Astrocyte (in vitro differentiated cells and primary cell): Measurements from ENCODE around the gene SNTB2. TPM values are rescaled to one million over a fixed set of nuclear protein-coding genes. Genes with fewer than 3 reads are reported as not detected.

Experiments
- DNase-seq: peaks from one replicate; pipeline ENCODE4 v3.0.0-alpha.2; 2010; ENCODE audit warnings: low read depth
- FAIRE-seq: peaks from 2 replicates; lab custom pipeline; 2011; peaks lifted over from hg19 to GRCh38; lab: Jason Lieb, UNC
- H2AFZ ChIP-seq: 2 replicates; pipeline ENCODE4 v1.6.0; 2012; ENCODE audit warnings: low read depth, low read length, inconsistent platforms
- H3K27ac ChIP-seq: 2 replicates; pipeline ENCODE4 v1.5.1; 2011; ENCODE audit warnings: low read depth, low read length, inconsistent platforms
- H3K27me3 ChIP-seq: 2 replicates; pipeline ENCODE4 v1.6.0; 2011; ENCODE audit warnings: low read length, inconsistent platforms; ENCODE audit not compliant: insufficient read depth
- H3K36me3 ChIP-seq: 2 replicates; pipeline ENCODE4 v1.5.1; 2011; ENCODE audit warnings: low read length, inconsistent platforms; ENCODE audit not compliant: insufficient read depth
- H3K4me1 ChIP-seq: 2 replicates; pipeline ENCODE4 v1.5.1; 2011; ENCODE audit warnings: low read length, inconsistent platforms; ENCODE audit not compliant: insufficient read depth
- H3K4me2 ChIP-seq: 2 replicates; pipeline ENCODE4 v1.6.0; 2012; ENCODE audit warnings: low read length, inconsistent platforms
- H3K4me3 ChIP-seq: 2 replicates; pipeline ENCODE4 v1.5.1; 2011; ENCODE audit warnings: low read depth, mild to moderate bottlenecking, low read length, inconsistent platforms; ENCODE audit not compliant: insufficient read depth
- H3K79me2 ChIP-seq: 2 replicates; pipeline ENCODE4 v1.6.0; 2012; ENCODE audit warnings: mild to moderate bottlenecking, low read length, inconsistent platforms; ENCODE audit not compliant: insufficient read depth
- H3K9ac ChIP-seq: 2 replicates; pipeline ENCODE4 v1.6.0; 2012; ENCODE audit warnings: mild to moderate bottlenecking, low read length, inconsistent platforms
- H3K9me3 ChIP-seq: 2 replicates; pipeline ENCODE4 v1.5.1; 2012; ENCODE audit warnings: low read depth, mild to moderate bottlenecking, low read length, inconsistent platforms; ENCODE audit not compliant: insufficient read depth
- H4K20me1 ChIP-seq: 2 replicates; pipeline ENCODE4 v1.6.0; 2012; ENCODE audit warnings: low read length, inconsistent platforms; ENCODE audit not compliant: insufficient read depth
- H3K27ac Mint-ChIP-seq: one replicate; pipeline ENCODE4 v1.8.0; 2021; ENCODE audit warnings: mild to moderate bottlenecking, mixed read lengths; ENCODE audit not compliant: unreplicated experiment
- H3K27me3 Mint-ChIP-seq: one replicate; pipeline ENCODE4 v1.8.0; 2021; ENCODE audit warnings: low read depth, mixed read lengths; ENCODE audit not compliant: unreplicated experiment
- H3K36me3 Mint-ChIP-seq: one replicate; pipeline ENCODE4 v1.8.0; 2021; ENCODE audit warnings: low read depth, mixed read lengths; ENCODE audit not compliant: unreplicated experiment
- H3K4me1 Mint-ChIP-seq: one replicate; pipeline ENCODE4 v1.8.0; 2021; ENCODE audit warnings: low read depth, mixed read lengths; ENCODE audit not compliant: unreplicated experiment
- H3K4me3 Mint-ChIP-seq: one replicate; pipeline ENCODE4 v1.8.0; 2021; ENCODE audit warnings: mild to moderate bottlenecking, moderate library complexity, mixed read lengths; ENCODE audit not compliant: unreplicated experiment
- H3K9me3 Mint-ChIP-seq: one replicate; pipeline ENCODE4 v1.8.0; 2021; ENCODE audit warnings: mild to moderate bottlenecking, mixed read lengths; ENCODE audit not compliant: unreplicated experiment
- EZH2 ChIP-seq: IDR thresholded peaks from 2 replicates; pipeline ENCODE4 v1.6.1; 2012; ENCODE audit warnings: mild to moderate bottlenecking, low read length, inconsistent platforms; ENCODE audit not compliant: insufficient read depth
- total RNA-seq: library from RNA; stranded (reverse); gene quantifications from 2 replicates; pipeline ENCODE4 v1.2.1, GENCODE V29; 2021
- TF ChIP-seq, protein P1 (sequence below): IDR thresholded peaks from 2 replicates; pipeline ENCODE4 v1.5.1; 2011; ENCODE audit warnings: low read depth, mild to moderate bottlenecking, inconsistent platforms, low read length, moderate library complexity; ENCODE audit not compliant: insufficient read depth

Gene SNTB2
- total RNA-seq, 1 donor from 2014 or later, result 30.4 TPM

DNA sequence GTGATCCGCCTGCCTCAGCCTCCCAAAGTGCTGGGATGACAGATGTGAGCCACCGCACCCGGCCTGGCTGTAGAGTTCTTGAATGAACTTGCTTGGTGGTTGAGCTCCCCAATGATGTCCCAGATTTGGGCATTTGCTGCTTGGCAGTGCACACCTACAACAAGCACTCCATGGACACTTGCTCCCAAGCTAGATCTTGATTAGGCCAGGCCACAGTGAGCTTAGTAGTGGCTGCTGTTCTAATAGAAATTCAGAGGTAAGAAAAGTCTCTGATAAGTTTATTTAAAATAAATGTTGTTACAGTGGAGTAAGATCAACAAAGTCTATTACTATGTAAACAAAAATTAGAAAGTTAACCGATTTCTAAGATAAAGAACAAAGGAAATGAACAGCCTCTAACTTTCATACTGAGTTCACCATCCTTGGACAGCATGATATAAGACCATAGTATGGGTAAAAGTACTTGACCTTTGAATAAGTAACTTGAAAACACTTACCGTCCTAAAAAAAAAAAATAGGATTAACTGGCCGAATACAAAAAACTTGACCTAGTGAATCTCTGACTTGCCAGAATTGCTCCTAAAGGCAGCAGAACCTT is 163.7 kb downstream of the SNTB2 start:
- Mint-ChIP-seq H3K4me3 (no peak overlapping the region), H3K4me1 (no peaks in the 10 kb centered on the region), H3K9me3 (no peaks in the 10 kb centered on the region), H3K27ac (no peak overlapping the region), H3K27me3 (no peaks in the 10 kb centered on the region), H3K36me3 (peaks cover 5% of the 10 kb centered on the region)
- Histone ChIP-seq H4K20me1 (no peaks in the 10 kb centered on the region), H3K9ac (no peak overlapping the region), H3K36me3 (peaks cover 3% of the 10 kb centered on the region), H3K79me2 (no peaks in the 10 kb centered on the region), H3K27me3 (no peaks in the 10 kb centered on the region), H3K27ac (no peak overlapping the region), H3K9me3 (no peaks in the 10 kb centered on the region), H3K4me1 (no peaks in the 10 kb centered on the region), H2AFZ (no peak overlapping the region), H3K4me2 (no peak overlapping the region), H3K4me3 (no peak overlapping the region)
- TF ChIP-seq, protein P1, sequence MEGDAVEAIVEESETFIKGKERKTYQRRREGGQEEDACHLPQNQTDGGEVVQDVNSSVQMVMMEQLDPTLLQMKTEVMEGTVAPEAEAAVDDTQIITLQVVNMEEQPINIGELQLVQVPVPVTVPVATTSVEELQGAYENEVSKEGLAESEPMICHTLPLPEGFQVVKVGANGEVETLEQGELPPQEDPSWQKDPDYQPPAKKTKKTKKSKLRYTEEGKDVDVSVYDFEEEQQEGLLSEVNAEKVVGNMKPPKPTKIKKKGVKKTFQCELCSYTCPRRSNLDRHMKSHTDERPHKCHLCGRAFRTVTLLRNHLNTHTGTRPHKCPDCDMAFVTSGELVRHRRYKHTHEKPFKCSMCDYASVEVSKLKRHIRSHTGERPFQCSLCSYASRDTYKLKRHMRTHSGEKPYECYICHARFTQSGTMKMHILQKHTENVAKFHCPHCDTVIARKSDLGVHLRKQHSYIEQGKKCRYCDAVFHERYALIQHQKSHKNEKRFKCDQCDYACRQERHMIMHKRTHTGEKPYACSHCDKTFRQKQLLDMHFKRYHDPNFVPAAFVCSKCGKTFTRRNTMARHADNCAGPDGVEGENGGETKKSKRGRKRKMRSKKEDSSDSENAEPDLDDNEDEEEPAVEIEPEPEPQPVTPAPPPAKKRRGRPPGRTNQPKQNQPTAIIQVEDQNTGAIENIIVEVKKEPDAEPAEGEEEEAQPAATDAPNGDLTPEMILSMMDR, result no peak
- TF ChIP-seq EZH2, result no peak
- DNase-seq, result no peak
- FAIRE-seq, result no peak

DNA sequence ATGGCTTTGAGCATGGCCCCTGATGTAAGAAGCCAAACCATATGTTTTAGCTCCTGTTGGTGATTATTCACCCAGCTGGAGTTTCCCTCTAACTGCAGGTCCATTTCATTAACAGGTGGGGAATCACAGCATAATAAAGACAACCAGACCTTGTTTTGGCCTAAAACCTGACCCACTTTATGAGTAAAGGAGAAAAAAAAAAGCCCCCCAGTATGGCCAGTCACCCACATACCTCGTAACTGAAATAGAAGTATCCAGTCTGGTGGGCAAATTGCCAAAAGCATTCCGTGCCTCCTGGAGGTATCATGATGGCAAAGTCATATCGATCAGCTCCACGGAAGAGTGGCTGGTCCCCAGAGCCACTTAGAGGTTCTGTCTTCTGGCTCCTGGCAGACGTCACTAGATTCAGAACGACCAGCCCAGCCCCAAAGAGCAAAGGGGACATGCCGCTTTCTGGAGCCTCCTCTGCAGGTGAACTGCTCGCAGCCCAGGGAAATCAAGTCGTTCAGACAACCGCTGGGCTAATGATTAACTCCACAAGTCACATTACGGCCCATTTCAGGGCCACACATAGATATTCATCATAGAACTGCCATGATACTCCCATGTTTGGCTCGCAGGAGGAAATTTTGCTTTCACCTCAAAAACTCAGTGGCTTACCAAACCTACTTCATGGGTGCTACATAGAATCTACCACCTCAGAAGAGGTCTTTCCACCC is 164.5 kb downstream of the SNTB2 start, which contains the start of gene TMED6:
TMED6 (minus strand) TSS at position 478 of the 719 bp plus-strand sequence; CDS start at position 445, 33 bp downstream.
- no peak within 1 kb of the TSS for H3K27ac ChIP-seq
- Mint-ChIP-seq H3K27ac (no peak within 1 kb of the TSS), H3K4me1 (no peaks in the 10 kb centered on the region), H3K27me3 (no peaks in the 10 kb centered on the region), H3K9me3 (no peaks in the 10 kb centered on the region), H3K4me3 (no peak within 1 kb of the TSS), H3K36me3 (peaks cover 11% of the 10 kb centered on the region)
- no peaks in the 10 kb centered on the region for H3K27me3 ChIP-seq
- H3K79me2 ChIP-seq, result no peaks in the 10 kb centered on the region
- FAIRE-seq (no peak), DNase-seq (no peak)
- H4K20me1 ChIP-seq, result no peaks in the 10 kb centered on the region
- TF ChIP-seq, protein P1, result no peak
- no peak for TF ChIP-seq EZH2
- H3K4me3 ChIP-seq, result no peak within 1 kb of the TSS
- H3K4me2 ChIP-seq, result no peak within 1 kb of the TSS
- H3K4me1 ChIP-seq, result no peaks in the 10 kb centered on the region
- H3K36me3 ChIP-seq, result peaks cover 9% of the 10 kb centered on the region
- no peaks in the 10 kb centered on the region for H3K9me3 ChIP-seq
- no peak within 1 kb of the TSS for H2AFZ ChIP-seq
- H3K9ac ChIP-seq, result no peak within 1 kb of the TSS

Other genes starting within 250 kb of the SNTB2 start
- 1.7 and 2.0 TPM in 2 replicates for gene HAS3, start 81.5 kb upstream of the SNTB2 start, total RNA-seq
- 86.4 and 89.2 TPM in 2 replicates for gene CHTF8, start 54.6 kb upstream of the SNTB2 start, total RNA-seq
- 68.1 and 69.4 TPM in 2 replicates for gene UTP4, start 54.5 kb upstream of the SNTB2 start, total RNA-seq
- 27.9 and 28.9 TPM in 2 replicates for gene VPS4A, start 124.2 kb downstream of the SNTB2 start, total RNA-seq
- 14.9 and 15.0 TPM in 2 replicates for gene PDF, start 143.4 kb downstream of the SNTB2 start, total RNA-seq
- gene COG8, start 152.4 kb downstream of the SNTB2 start, total RNA-seq, result 32.4 and 36.7 TPM in 2 replicates
- gene NIP7, start 152.6 kb downstream of the SNTB2 start, total RNA-seq, result 34.3 and 35.7 TPM in 2 replicates
- gene TMED6, start 164.6 kb downstream of the SNTB2 start, total RNA-seq, result 0.58 and 0.64 TPM in 2 replicates
- 26.4 and 31.3 TPM in 2 replicates for gene TERF2, start 198.8 kb downstream of the SNTB2 start, total RNA-seq
- gene CYB5B, start 237.5 kb downstream of the SNTB2 start, total RNA-seq, result 127 and 149 TPM in 2 replicates